Endodermal cell (in vitro differentiated cells): Measurements from ENCODE around the gene ANKRD24. TPM values are rescaled to one million over a fixed set of nuclear protein-coding genes. Genes with fewer than 3 reads are reported as not detected.
"Not testable (repeated sequence)": the region's sequence is repeated elsewhere in the genome, so short reads cannot be mapped to it uniquely, and the experiment has no call there.

Source experiments
- DNase-seq: peaks from one replicate; pipeline ENCODE4 v3.0.0-alpha.2; 2017
- H3K27ac ChIP-seq: 2 replicates; pipeline ENCODE4 v1.5.1; 2013; ENCODE audit warnings: mild to moderate bottlenecking, low read depth, low read length, moderate library complexity
- H3K27me3 ChIP-seq: 2 replicates; pipeline ENCODE4 v1.6.1; 2013; ENCODE audit warnings: mild to moderate bottlenecking, low read length, moderate library complexity; ENCODE audit not compliant: insufficient read depth, control insufficient read depth, poor library complexity, severe bottlenecking
- H3K36me3 ChIP-seq: 2 replicates; pipeline ENCODE4 v1.7.0; 2013; ENCODE audit warnings: mild to moderate bottlenecking, low read length, moderate library complexity; ENCODE audit not compliant: control insufficient read depth, insufficient read depth
- H3K4me1 ChIP-seq: one replicate; pipeline ENCODE4 v1.7.0; 2013; ENCODE audit warnings: low read length; ENCODE audit not compliant: control insufficient read depth, insufficient read depth
- H3K4me3 ChIP-seq: 2 replicates; pipeline ENCODE4 v1.5.1; 2013; ENCODE audit warnings: mild to moderate bottlenecking, low read length, moderate library complexity
- H3K9ac ChIP-seq: 2 replicates; pipeline ENCODE4 v1.6.1; 2013; ENCODE audit warnings: mild to moderate bottlenecking, low read length, moderate library complexity; ENCODE audit not compliant: poor library complexity, severe bottlenecking; ENCODE audit errors: extremely low read depth
- H3K9me3 ChIP-seq: 2 replicates; pipeline ENCODE4 v1.6.1; 2013; ENCODE audit warnings: mild to moderate bottlenecking, low read length, moderate library complexity; ENCODE audit not compliant: control insufficient read depth
- H3K27ac Mint-ChIP-seq: 2 replicates; pipeline ENCODE4 v1.8.0; 2020; ENCODE audit warnings: mixed read lengths
- H3K27me3 Mint-ChIP-seq: 2 replicates; pipeline ENCODE4 v1.8.0; 2021; ENCODE audit warnings: mild to moderate bottlenecking, mixed read lengths; ENCODE audit not compliant: insufficient read depth
- H3K36me3 Mint-ChIP-seq: 2 replicates; pipeline ENCODE4 v1.8.0; 2020; ENCODE audit warnings: low read depth, mixed read lengths
- H3K4me1 Mint-ChIP-seq: 2 replicates; pipeline ENCODE4 v1.8.0; 2020; ENCODE audit warnings: mixed read lengths
- H3K4me3 Mint-ChIP-seq: 2 replicates; pipeline ENCODE4 v1.8.0; 2020; ENCODE audit warnings: mild to moderate bottlenecking, moderate library complexity, mixed read lengths
- H3K9me3 Mint-ChIP-seq: 2 replicates; pipeline ENCODE4 v1.8.0; 2020; ENCODE audit warnings: mild to moderate bottlenecking, mixed read lengths
- CTCF ChIP-seq: fragments of 200-600 bp; sonication (generic); conservative IDR thresholded peaks from 2 replicates; pipeline ENCODE4 v1.5.0; 2021; ENCODE audit warnings: antibody characterized with exemption, mild to moderate bottlenecking
- WGBS, 2 experiments: methylation state at CpG; one replicate each; pipeline versions ENCODE4 v1.1.5 to v1.1.7; 2013; ENCODE audit warnings: missing lambda C conversion rate in 2 of 2, mixed read lengths in 1 of 2; ENCODE audit not compliant: insufficient coverage in 1 of 2, insufficient read length in 1 of 2; 5-methylcytosine and 5-hydroxymethylcytosine counted together
- total RNA-seq, 2 donors: library from RNA; stranded (reverse); fragmentation: NEBNext Ultra II Directional in 1 of 2; extraction: Animal tissue kit (Norgen Biotek cat#: 25700) in 1 of 2; gene quantifications; 2 replicates in 1 of 2; 3 replicates in 1 of 2; pipeline ENCODE4 v1.2.1, GENCODE V29; 2021

The ANKRD24 gene
- total RNA-seq, 2 donors from 2014 or later, result 0.77 to 2.0 TPM

- no peaks in the 10 kb centered on the region for H3K9me3 ChIP-seq
- WGBS, 2 experiments, result 83 to 94% methylated on average over 2 of the region's 2 CpGs
- Mint-ChIP-seq H3K4me3 (no peak overlapping the region), H3K9me3 (no peaks in the 10 kb centered on the region), H3K27ac (no peak overlapping the region), H3K4me1 (no peaks in the 10 kb centered on the region), H3K36me3 (no peaks in the 10 kb centered on the region), H3K27me3 (peaks cover 2% of the 10 kb centered on the region)
- no peak overlapping the region for H3K9ac ChIP-seq
- H3K27ac ChIP-seq, result no peak overlapping the region
- no peaks in the 10 kb centered on the region for H3K4me1 ChIP-seq
- TF ChIP-seq CTCF, result no peak
- no peaks in the 10 kb centered on the region for H3K36me3 ChIP-seq
- H3K4me3 ChIP-seq, result no peak overlapping the region
- no peaks in the 10 kb centered on the region for H3K27me3 ChIP-seq
- DNase-seq, result no peak
Observed at GRCh38 chr19:4228765-4229178, 46.3 kb downstream of the ANKRD24 start.

DNA sequence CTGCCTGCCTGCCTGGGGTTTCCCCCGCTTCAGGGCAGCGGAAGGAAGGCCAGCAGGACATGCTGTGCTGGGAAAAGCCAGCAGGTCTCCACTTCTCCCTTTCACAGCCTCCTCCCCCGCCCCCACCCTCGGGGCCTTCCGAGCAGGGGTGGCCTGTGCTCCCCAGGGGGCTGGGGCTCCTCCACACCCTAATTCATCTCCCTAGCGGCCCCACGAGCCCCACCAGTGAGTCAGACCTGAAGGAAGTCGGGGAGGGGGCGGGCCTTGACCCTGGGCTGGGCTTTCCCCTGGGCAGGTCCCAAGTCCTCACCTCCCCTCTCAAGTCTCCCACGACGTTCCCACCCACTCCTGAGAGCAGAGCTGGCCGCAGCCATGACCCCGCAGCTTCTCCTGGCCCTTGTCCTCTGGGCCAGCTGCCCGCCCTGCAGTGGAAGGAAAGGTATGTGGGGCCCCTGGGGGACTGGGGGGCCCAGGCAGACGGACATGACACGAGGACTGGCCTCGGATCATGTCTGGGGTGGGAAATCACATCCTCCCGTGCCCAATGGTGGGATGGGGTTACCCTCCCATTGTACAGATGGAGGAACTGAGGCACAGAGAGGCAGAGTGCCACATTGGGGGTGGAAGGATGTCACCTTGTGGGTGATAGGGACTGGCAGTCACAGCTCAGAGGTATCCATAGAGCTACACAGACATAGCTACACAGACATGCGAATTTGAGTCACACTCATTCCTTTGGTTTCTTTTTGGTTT lies 46.9 kb downstream of the ANKRD24 start, which contains the start of gene EBI3:
Gene EBI3 (plus strand): TSS at position 345 of the 753 bp plus-strand sequence. CDS start 28 bp downstream, at position 373.
- no peak within 1 kb of the TSS for H3K4me3 Mint-ChIP-seq
- no peaks in the 10 kb centered on the region for H3K9me3 Mint-ChIP-seq
- Histone ChIP-seq H3K4me1 (no peaks in the 10 kb centered on the region), H3K4me3 (no peak within 1 kb of the TSS), H3K27ac (no peak within 1 kb of the TSS), H3K9ac (no peak within 1 kb of the TSS), H3K36me3 (no peaks in the 10 kb centered on the region), H3K27me3 (no peaks in the 10 kb centered on the region), H3K9me3 (no peaks in the 10 kb centered on the region)
- no peak within 1 kb of the TSS for H3K27ac Mint-ChIP-seq
- WGBS, 2 experiments, result 54 to 56% methylated on average over 9 to 19 of the region's 19 CpGs
- peaks cover 2% of the 10 kb centered on the region for H3K27me3 Mint-ChIP-seq
- no peak for TF ChIP-seq CTCF
- H3K36me3 Mint-ChIP-seq, result no peaks in the 10 kb centered on the region
- peak; percentile 76 for DNase-seq
- H3K4me1 Mint-ChIP-seq, result no peaks in the 10 kb centered on the region

- H3K4me1 ChIP-seq, DNase-seq, H3K36me3 ChIP-seq, H3K9me3 Mint-ChIP-seq, H3K9me3 ChIP-seq, H3K27me3 Mint-ChIP-seq, H3K4me3 Mint-ChIP-seq, H3K27me3 ChIP-seq, H3K27ac Mint-ChIP-seq, H3K4me3 ChIP-seq, H3K27ac ChIP-seq, H3K36me3 Mint-ChIP-seq, H3K9ac ChIP-seq, H3K4me1 Mint-ChIP-seq: not testable (repeated sequence)
- WGBS, 2 experiments, result 85% methylated on average over 6 of the region's 6 CpGs; no CpG with 5 or more reads in 1 of the 2 experiments
Observed at GRCh38 chr19:4230237-4230636, 47.7 kb downstream of the ANKRD24 start.

DNA sequence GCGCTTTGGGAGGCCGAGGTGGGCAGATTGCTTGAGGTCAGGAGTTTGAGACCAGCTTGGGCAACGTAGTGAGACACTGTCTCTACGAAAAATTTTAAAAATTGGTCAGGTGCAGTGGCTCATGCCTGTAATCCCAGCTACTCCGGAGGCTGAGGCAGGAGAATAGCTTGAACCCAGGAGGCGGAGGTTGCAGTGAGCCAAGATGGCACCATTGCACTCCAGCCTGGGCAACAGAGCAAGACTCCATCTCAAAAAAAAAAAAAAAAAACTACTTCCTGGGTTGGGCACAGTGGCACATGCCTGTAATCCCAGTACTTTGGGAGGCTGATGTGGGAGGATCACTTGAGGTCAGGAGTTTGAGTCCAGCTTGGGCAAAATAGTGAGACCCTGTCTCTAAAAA lies 49.0 kb downstream of the ANKRD24 start:
- not testable (repeated sequence) for H3K4me1 Mint-ChIP-seq, H3K36me3 ChIP-seq, H3K27me3 Mint-ChIP-seq, H3K27ac Mint-ChIP-seq, H3K9ac ChIP-seq, DNase-seq, H3K4me1 ChIP-seq, H3K4me3 Mint-ChIP-seq, H3K27ac ChIP-seq, H3K9me3 ChIP-seq, H3K36me3 Mint-ChIP-seq, H3K27me3 ChIP-seq, H3K4me3 ChIP-seq, H3K9me3 Mint-ChIP-seq
- 93 to 95% methylated on average over 5 to 6 of the region's 6 CpGs for WGBS, 2 experiments

GRCh38 chr19:4232139-4232538 lies 49.6 kb downstream of the ANKRD24 start:
- H3K4me3 ChIP-seq, DNase-seq, H3K9me3 ChIP-seq, H3K36me3 Mint-ChIP-seq, H3K4me3 Mint-ChIP-seq, H3K27me3 Mint-ChIP-seq, H3K27ac ChIP-seq, H3K4me1 Mint-ChIP-seq, H3K9me3 Mint-ChIP-seq, H3K4me1 ChIP-seq, H3K27me3 ChIP-seq, H3K9ac ChIP-seq, H3K27ac Mint-ChIP-seq, H3K36me3 ChIP-seq: not testable (repeated sequence)
- 95 to 100% methylated on average over 3 to 5 of the region's 5 CpGs for WGBS, 2 experiments
